ENCODE data around the gene TBC1D21.

DNA sequence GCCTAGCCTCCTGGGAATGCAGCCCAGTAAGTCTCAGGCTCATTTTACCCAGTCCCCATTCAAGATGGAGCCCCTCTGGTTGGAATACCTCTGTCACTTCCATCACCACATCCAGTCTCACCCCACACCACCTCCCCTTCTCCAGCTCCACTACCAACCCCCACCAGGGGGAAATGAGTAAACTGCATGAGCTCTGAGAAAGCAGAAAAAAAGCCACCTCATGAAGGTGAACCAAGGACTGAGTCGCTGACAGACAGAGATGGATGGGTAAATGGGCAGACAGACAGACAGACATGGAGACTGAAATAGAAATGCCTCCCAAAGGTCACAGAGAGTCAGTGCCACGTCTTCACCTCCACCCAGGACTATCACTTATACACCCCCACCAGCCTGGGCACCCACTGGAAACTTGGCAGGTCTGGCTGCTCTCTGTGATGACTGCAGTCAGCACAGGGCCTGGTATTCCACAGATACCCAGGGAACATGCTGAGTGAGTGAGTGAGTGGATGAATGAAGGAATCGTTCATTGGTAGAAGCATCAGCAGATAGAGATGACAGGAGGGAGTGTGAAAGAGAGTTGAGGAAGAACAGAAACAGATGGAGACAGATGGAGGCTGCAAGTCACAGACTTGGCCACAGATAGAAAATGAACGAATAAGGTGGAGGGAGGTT is 48.0 kb downstream of the TBC1D21 start:
- TF ChIP-seq, protein P1, sequence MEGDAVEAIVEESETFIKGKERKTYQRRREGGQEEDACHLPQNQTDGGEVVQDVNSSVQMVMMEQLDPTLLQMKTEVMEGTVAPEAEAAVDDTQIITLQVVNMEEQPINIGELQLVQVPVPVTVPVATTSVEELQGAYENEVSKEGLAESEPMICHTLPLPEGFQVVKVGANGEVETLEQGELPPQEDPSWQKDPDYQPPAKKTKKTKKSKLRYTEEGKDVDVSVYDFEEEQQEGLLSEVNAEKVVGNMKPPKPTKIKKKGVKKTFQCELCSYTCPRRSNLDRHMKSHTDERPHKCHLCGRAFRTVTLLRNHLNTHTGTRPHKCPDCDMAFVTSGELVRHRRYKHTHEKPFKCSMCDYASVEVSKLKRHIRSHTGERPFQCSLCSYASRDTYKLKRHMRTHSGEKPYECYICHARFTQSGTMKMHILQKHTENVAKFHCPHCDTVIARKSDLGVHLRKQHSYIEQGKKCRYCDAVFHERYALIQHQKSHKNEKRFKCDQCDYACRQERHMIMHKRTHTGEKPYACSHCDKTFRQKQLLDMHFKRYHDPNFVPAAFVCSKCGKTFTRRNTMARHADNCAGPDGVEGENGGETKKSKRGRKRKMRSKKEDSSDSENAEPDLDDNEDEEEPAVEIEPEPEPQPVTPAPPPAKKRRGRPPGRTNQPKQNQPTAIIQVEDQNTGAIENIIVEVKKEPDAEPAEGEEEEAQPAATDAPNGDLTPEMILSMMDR (IDR thresholded peaks at IDR 0.05) = no peak
- no peak for TF ChIP-seq POLR2A (IDR thresholded peaks at IDR 0.05)
